ENCODE measurements around the gene DNAJC6. TPM values are rescaled to one million over a fixed set of nuclear protein-coding genes. Genes with fewer than 3 reads are reported as not detected.

DNAJC6 gene
- total and polyA plus RNA-seq, 2 experiments from 2014 or later, result 2.5 to 2.8 TPM

DNA sequence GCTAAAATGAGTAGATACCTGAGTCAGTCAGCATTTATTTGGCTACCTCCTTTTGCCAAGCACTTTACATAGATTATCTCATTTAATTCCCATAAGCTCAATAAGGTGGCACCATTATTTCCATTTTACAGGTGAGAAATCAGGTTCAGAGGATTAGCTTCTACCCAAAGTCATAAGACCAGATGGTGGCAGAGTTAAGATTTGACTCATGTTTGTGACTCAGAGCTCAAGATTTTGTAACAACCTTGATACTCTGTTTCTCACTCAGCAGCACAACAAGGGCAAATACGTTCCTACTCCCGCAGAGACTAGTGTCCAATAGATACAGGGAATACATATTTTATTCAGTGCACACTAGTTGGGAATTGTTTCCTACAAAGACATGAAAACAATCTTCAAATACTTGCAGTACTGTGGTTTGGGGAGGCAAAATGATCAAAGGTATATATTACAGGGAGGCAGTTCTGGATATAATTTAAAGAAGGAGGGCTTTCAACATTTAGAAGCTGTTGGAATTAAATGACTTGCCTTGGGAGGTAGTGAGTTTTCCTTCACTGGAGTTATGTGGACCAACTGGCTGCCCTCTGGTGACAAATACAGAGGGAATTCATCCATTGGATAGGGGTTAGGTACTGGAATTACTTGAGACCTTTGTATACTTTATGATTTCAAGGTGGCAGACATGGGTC is 114.7 kb downstream of the DNAJC6 start:
- peak; percentile 92 for DNase-seq
- Histone ChIP-seq H3K9ac (peak overlapping the region; percentile 32), H3K27ac (peak overlapping the region; percentile 87), H3K27me3 (replicated peaks; ENCODE audit: insufficient read depth) (no peaks in the 10 kb centered on the region), H3K36me3 (ENCODE audit: low read depth) (peaks cover 21% of the 10 kb centered on the region), H3K4me3 (no peak overlapping the region), H3K9me3 (ENCODE audit: low read depth) (no peaks in the 10 kb centered on the region), H2AFZ (no peak overlapping the region), H3K79me2 (ENCODE audit: insufficient read depth) (peaks cover 64% of the 10 kb centered on the region), H3K4me2 (ENCODE audit: unreplicated experiment) (peak overlapping the region; percentile 61), H3K4me1 (ENCODE audit: insufficient read depth) (peaks cover 49% of the 10 kb centered on the region), H3K9me2 (ENCODE audit: insufficient read depth) (no peaks in the 10 kb centered on the region), H3F3A (ENCODE audit: insufficient read depth) (peaks cover 68% of the 10 kb centered on the region), H4K20me1 (ENCODE audit: insufficient read depth) (no peaks in the 10 kb centered on the region)
- TF ChIP-seq EZH2 (IDR thresholded peaks at IDR 0.05; ENCODE audit: insufficient read depth, poor library complexity, severe bottlenecking) (no peak), EZH2phosphoT487 (IDR thresholded peaks at IDR 0.05; ENCODE audit: insufficient read depth, low read depth) (no peak)
- in situ Hi-C loops (cut with MboI), result no loop called here
- 19 to 27% methylated on average over 2 of the region's 2 CpGs for WGBS, 2 experiments (ENCODE audit: low coverage in 1 of 2, low lambda C conversion rate in 2 of 2, missing lambda C conversion rate in 2 of 2)

DNA sequence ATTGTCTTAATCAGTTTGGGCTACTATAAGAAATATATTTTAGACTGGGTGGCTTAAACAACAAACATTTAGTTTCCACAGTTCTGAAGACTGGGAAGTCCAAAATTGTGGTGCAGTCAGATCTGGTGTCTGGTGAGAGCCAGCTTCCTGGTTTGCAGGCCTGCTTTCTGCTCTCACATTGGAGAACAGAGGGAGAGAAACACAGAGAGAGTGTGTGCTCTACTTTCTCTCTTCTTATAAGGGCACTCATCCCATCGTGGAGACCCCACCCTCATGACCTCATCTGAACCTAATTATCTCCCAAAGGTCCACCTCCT is 115.2 kb downstream of the DNAJC6 start:
- Histone ChIP-seq H3K9me3 (ENCODE audit: low read depth) (no peaks in the 10 kb centered on the region), H3K36me3 (ENCODE audit: low read depth) (peaks cover 21% of the 10 kb centered on the region), H3K27ac (peak overlapping the region; percentile 87), H4K20me1 (ENCODE audit: insufficient read depth) (no peaks in the 10 kb centered on the region), H3F3A (ENCODE audit: insufficient read depth) (peaks cover 66% of the 10 kb centered on the region), H3K9ac (peak overlapping the region; percentile 32), H3K9me2 (ENCODE audit: insufficient read depth) (no peaks in the 10 kb centered on the region), H3K4me2 (ENCODE audit: unreplicated experiment) (peak overlapping the region; percentile 61), H3K4me3 (no peak overlapping the region), H3K27me3 (replicated peaks; ENCODE audit: insufficient read depth) (no peaks in the 10 kb centered on the region), H3K79me2 (ENCODE audit: insufficient read depth) (peaks cover 69% of the 10 kb centered on the region), H3K4me1 (ENCODE audit: insufficient read depth) (peaks cover 48% of the 10 kb centered on the region), H2AFZ (no peak overlapping the region)
- 71 to 94% methylated on average over 1 of the region's 1 CpG for WGBS, 2 experiments (ENCODE audit: low coverage in 1 of 2, low lambda C conversion rate in 2 of 2, missing lambda C conversion rate in 2 of 2)
- no peak for DNase-seq
- TF ChIP-seq EZH2phosphoT487 (IDR thresholded peaks at IDR 0.05; ENCODE audit: insufficient read depth, low read depth) (no peak), EZH2 (IDR thresholded peaks at IDR 0.05; ENCODE audit: insufficient read depth, poor library complexity, severe bottlenecking) (no peak)
- in situ Hi-C loops (cut with MboI), result no loop called here

- H2AFZ ChIP-seq, result no peak overlapping the region
- peaks cover 69% of the 10 kb centered on the region for H3K79me2 ChIP-seq (ENCODE audit: insufficient read depth)
- H3K4me3 ChIP-seq, result no peak overlapping the region
- H3K27me3 ChIP-seq (replicated peaks; ENCODE audit: insufficient read depth), result no peaks in the 10 kb centered on the region
- no peaks in the 10 kb centered on the region for H4K20me1 ChIP-seq (ENCODE audit: insufficient read depth)
- no peaks in the 10 kb centered on the region for H3K9me3 ChIP-seq (ENCODE audit: low read depth)
- H3K4me2 ChIP-seq (ENCODE audit: unreplicated experiment), result peak overlapping the region; percentile 61
- H3F3A ChIP-seq (ENCODE audit: insufficient read depth), result peaks cover 64% of the 10 kb centered on the region
- peaks cover 21% of the 10 kb centered on the region for H3K36me3 ChIP-seq (ENCODE audit: low read depth)
- H3K27ac ChIP-seq, result peak overlapping the region; percentile 87
- TF ChIP-seq EZH2 (IDR thresholded peaks at IDR 0.05; ENCODE audit: insufficient read depth, poor library complexity, severe bottlenecking) (no peak), EZH2phosphoT487 (IDR thresholded peaks at IDR 0.05; ENCODE audit: insufficient read depth, low read depth) (no peak)
- 96 to 98% methylated on average over 2 of the region's 2 CpGs for WGBS, 2 experiments (ENCODE audit: low coverage in 1 of 2, low lambda C conversion rate in 2 of 2, missing lambda C conversion rate in 2 of 2)
- in situ Hi-C loops (cut with MboI), result no loop called here
- DNase-seq, result peak; percentile 7
- H3K4me1 ChIP-seq (ENCODE audit: insufficient read depth), result peaks cover 51% of the 10 kb centered on the region
- H3K9ac ChIP-seq, result no peak overlapping the region
- H3K9me2 ChIP-seq (ENCODE audit: insufficient read depth), result no peaks in the 10 kb centered on the region
Measured at GRCh38 chr1:65425006-65425405, 115.7 kb downstream of the DNAJC6 start.

GRCh38 chr1:65425697-65426096 is 116.4 kb downstream of the DNAJC6 start:
- Histone ChIP-seq H3K9me2 (ENCODE audit: insufficient read depth) (no peaks in the 10 kb centered on the region), H3K4me2 (ENCODE audit: unreplicated experiment) (peak overlapping the region; percentile 67), H3K4me3 (0 out of 2 replicates have a peak overlapping the region, but pooled peaks have one; percentile 6), H3K9ac (peak overlapping the region; percentile 68), H3K27me3 (replicated peaks; ENCODE audit: insufficient read depth) (no peaks in the 10 kb centered on the region), H3K9me3 (ENCODE audit: low read depth) (no peaks in the 10 kb centered on the region), H3K79me2 (ENCODE audit: insufficient read depth) (peaks cover 75% of the 10 kb centered on the region), H3K27ac (peak overlapping the region; percentile 87), H4K20me1 (ENCODE audit: insufficient read depth) (no peaks in the 10 kb centered on the region), H3F3A (ENCODE audit: insufficient read depth) (peaks cover 71% of the 10 kb centered on the region), H3K4me1 (ENCODE audit: insufficient read depth) (peaks cover 57% of the 10 kb centered on the region), H3K36me3 (ENCODE audit: low read depth) (peaks cover 26% of the 10 kb centered on the region), H2AFZ (0 out of 2 replicates have a peak overlapping the region, but pooled peaks have one; percentile 20)
- peak; percentile 90 for DNase-seq
- TF ChIP-seq EZH2phosphoT487 (IDR thresholded peaks at IDR 0.05; ENCODE audit: insufficient read depth, low read depth), result no peak
- TF ChIP-seq EZH2 (IDR thresholded peaks at IDR 0.05; ENCODE audit: insufficient read depth, poor library complexity, severe bottlenecking), result no peak
- WGBS, 2 experiments (ENCODE audit: low coverage in 1 of 2, low lambda C conversion rate in 2 of 2, missing lambda C conversion rate in 2 of 2), result 53 to 58% methylated on average over 3 of the region's 3 CpGs
- in situ Hi-C loops (cut with MboI), result no loop called here
